Mucosa of descending colon (tissue), 3 donors: ENCODE data around the gene ARL14. TPM values are rescaled to one million over a fixed set of nuclear protein-coding genes. Genes with fewer than 3 reads are reported as not detected.

Source experiments
- ATAC-seq: fragments of 200-7000 bp; cut with Tn5 transposase; one replicate; pipeline ENCODE4 v1.9.1; 2020; ENCODE audit warnings: mild to moderate bottlenecking, moderate library complexity
- DNase-seq, 3 donors: peaks; one replicate each; pipeline ENCODE4 v3.0.0-alpha.2; 2020
- H3K36me3 ChIP-seq: fragments of 200-600 bp; one replicate; pipeline ENCODE4 v1.8.0; 2021; ENCODE audit warnings: low read depth, mild to moderate bottlenecking
- H3K4me1 ChIP-seq: fragments of 200-600 bp; one replicate; pipeline ENCODE4 v1.8.0; 2021; ENCODE audit warnings: low read depth, mild to moderate bottlenecking
- H3K4me3 ChIP-seq: fragments of 200-600 bp; one replicate; pipeline ENCODE4 v1.8.0; 2021; ENCODE audit warnings: mild to moderate bottlenecking
- H3K9me3 ChIP-seq: fragments of 200-600 bp; one replicate; pipeline ENCODE4 v1.8.0; 2021; ENCODE audit warnings: mild to moderate bottlenecking
- intact Hi-C, 2 donors: fragments of 100-400 bp; cut with DNase I in 1 of 2; cut with micrococcal nuclease in 1 of 2; formaldehyde crosslinking; loops; one replicate each; pipeline versions ENCODE4 v1.11.0 to v1.11.1; 2022; cut with DNase I, micrococcal nuclease
- total RNA-seq, 3 donors: library from RNA; stranded (reverse); fragmentation: NEBNext Ultra II Directional in 2 of 3; extraction: Animal tissue kit (Norgen Biotek cat#: 25700) in 2 of 3; gene quantifications; one replicate each; pipeline versions ENCODE4 v1.2.1 to v1.2.4, GENCODE V29; 2021 to 2023
- TF ChIP-seq, protein P1 (sequence below): fragments of 200-600 bp; IDR thresholded peaks from one replicate; pipeline ENCODE4 v1.8.0; 2022; ENCODE audit warnings: antibody characterized with exemption, mild to moderate bottlenecking
- donor health status: DM: no; HTN: no; CAD: no; lungs with moderate emphysema.
- donor health status: DM: no; HTN: no; CAD: no.
- donor health status: DM: no; HTN: yes; CAD: no.

Gene ARL14
- total RNA-seq, 3 donors from 2014 or later, result 11.6 to 40.4 (median 22.2) TPM

DNA sequence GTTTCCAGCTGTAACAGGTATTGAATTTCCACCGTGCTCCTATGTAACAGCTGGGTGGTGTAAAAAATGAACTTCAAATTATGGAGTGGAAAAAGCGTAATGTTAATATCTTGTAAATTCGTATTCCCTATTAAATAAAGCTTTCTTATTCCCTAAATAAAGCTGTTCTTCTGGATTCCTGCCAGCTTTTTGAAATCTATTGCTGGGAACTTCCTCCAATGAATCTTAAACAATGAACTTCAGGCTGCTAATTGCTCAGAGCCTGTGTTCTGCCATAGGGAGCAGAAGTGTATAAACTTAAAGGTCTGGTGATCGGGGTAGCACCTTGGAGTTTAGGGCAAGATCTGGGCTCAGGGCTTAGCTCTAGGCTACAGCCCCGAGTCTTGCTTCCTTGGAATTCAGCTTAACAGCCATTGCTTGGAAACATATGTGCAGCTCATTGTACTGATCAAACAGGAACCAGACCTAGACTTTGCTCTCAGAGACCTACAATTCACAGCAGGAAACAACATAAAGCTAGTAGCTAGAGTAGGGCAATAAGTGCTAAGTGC, 1.4 kb downstream of the ARL14 start:
- peak overlapping the region; percentile 16 for H3K4me3 ChIP-seq
- DNase-seq (peak in 2 of 3 donors; percentile 40 to 62), ATAC-seq (peak; percentile 83)
- no peaks in the 10 kb centered on the region for H3K36me3 ChIP-seq
- H3K9me3 ChIP-seq, result no peaks in the 10 kb centered on the region
- TF ChIP-seq, protein P1, sequence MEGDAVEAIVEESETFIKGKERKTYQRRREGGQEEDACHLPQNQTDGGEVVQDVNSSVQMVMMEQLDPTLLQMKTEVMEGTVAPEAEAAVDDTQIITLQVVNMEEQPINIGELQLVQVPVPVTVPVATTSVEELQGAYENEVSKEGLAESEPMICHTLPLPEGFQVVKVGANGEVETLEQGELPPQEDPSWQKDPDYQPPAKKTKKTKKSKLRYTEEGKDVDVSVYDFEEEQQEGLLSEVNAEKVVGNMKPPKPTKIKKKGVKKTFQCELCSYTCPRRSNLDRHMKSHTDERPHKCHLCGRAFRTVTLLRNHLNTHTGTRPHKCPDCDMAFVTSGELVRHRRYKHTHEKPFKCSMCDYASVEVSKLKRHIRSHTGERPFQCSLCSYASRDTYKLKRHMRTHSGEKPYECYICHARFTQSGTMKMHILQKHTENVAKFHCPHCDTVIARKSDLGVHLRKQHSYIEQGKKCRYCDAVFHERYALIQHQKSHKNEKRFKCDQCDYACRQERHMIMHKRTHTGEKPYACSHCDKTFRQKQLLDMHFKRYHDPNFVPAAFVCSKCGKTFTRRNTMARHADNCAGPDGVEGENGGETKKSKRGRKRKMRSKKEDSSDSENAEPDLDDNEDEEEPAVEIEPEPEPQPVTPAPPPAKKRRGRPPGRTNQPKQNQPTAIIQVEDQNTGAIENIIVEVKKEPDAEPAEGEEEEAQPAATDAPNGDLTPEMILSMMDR, result no peak
- intact Hi-C loops, result no loop called here
- H3K4me1 ChIP-seq, result peaks cover 15% of the 10 kb centered on the region

DNA sequence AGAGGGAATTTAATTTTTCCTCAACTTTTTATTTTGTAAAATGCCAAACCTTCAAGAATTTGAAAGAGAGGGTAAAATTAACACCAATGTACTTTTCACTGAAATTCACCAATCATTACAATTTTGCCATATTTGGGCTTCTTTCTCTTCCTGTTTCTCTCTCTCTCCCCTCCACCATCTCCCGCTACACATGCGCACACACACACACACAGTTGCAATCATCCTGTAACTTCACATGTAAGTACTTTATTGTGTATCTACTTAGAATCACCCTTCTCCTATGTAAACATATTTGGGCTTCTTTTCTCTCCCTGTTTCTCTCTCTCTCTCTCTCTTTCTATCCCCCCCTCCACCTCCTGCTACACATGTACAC, 7.4 kb downstream of the ARL14 start:
- intact Hi-C loops, result no loop called here
- Histone ChIP-seq H3K4me1 (no peaks in the 10 kb centered on the region), H3K4me3 (no peak overlapping the region), H3K9me3 (no peaks in the 10 kb centered on the region), H3K36me3 (no peaks in the 10 kb centered on the region)
- DNase-seq, result no peak
- no peak for ATAC-seq
- TF ChIP-seq, protein P1, result no peak

DNA sequence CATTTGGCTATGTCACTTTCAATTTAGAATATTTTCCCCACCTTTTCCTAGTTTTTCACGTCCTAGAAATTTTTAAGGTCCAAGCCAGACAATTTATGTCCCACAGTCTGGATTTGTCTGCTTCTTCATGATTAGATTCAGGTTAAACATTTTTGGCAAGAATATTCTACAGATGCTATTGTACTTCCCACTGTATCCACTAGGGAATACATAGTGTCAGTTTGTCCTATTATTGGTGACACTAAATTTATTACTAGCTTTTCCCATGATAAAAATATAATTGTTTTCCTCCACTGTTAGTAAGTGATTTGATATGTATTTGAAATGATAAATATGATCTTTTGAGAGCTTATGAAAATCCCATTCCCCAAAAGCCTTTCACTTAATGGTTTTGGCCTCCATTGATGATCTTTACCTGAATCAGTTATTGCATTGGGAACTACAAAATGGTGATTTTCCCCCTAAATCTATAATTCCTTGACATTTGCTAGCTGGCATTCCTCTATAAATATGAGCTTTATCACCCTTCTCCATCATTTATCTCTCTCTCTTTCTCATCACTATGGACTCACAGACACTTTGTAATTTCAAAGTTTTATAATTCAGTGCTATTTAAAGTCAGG, 8.3 kb downstream of the ARL14 start:
- intact Hi-C loops, result no loop called here
- ATAC-seq, result no peak

DNA sequence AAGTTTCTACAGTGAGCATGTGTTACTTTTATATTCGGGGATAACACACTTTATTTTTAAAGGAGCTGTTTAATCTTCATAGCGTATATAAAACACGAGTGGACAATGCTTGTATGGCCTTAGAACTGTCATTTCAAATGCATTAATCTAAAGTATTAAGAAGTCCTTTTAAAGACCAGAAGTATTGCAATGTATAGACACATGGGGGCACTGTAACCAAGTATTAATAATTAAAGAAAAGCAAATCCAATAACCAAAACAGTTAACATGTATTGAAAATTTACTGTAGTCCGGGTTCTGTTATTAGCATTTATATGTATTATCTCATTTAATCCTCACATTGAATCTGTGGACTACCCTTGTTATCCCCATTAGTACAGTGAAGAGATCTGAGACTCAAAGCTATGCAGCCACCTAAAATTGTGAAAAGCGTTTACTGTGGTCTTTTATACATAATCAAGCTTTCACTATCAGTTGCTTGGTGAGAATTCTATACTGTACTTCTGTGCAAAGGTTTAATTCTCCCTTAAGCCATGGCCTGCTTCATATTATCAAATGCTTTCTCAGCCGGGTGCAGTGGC, 10.1 kb downstream of the ARL14 start:
- TF ChIP-seq, protein P1, result no peak
- H3K9me3 ChIP-seq, result no peaks in the 10 kb centered on the region
- H3K36me3 ChIP-seq, result no peaks in the 10 kb centered on the region
- no peaks in the 10 kb centered on the region for H3K4me1 ChIP-seq
- no peak for DNase-seq
- H3K4me3 ChIP-seq, result no peak overlapping the region
- intact Hi-C loops, result no loop called here
- no peak for ATAC-seq

More for the DNA sequence above, 8.3 kb downstream of the ARL14 start:
- no peak for DNase-seq
- Histone ChIP-seq H3K4me1 (no peaks in the 10 kb centered on the region), H3K4me3 (no peak overlapping the region), H3K36me3 (no peaks in the 10 kb centered on the region), H3K9me3 (no peaks in the 10 kb centered on the region)
- TF ChIP-seq, protein P1, result no peak

DNA sequence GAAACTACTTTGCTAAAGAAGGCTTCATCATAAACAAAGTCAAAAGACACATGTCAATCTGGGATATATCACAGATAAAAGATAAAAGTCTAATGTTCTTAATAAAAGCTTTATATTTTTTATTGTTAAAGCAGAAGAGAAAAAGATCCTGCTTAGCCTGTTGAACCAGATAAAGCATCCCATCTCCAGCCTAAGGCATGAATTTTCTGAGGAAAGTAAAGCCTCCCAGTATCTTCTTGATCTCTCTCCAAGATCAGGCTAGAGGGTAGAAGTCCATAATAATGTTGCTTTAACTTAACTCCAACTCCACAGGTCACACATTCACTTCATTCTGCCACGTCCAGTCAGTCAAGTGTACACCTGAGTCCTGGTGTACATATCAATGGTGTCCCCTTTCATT, 14.2 kb downstream of the ARL14 start:
- Histone ChIP-seq H3K9me3 (no peaks in the 10 kb centered on the region), H3K4me3 (no peak overlapping the region), H3K4me1 (no peaks in the 10 kb centered on the region), H3K36me3 (no peaks in the 10 kb centered on the region)
- TF ChIP-seq, protein P1, result no peak
- ATAC-seq (no peak), DNase-seq (no peak)
- intact Hi-C loops, result no loop called here
